AG09319 (cell line): ENCODE data around the gene HOXA4.

Experiments
- DNase-seq: peaks from one replicate; pipeline ENCODE4 v3.0.0-alpha.2; 2010; ENCODE audit warnings: low read depth; ENCODE audit errors: extremely low read depth
- TF ChIP-seq, protein P1 (sequence below): IDR thresholded peaks from 2 replicates; pipeline ENCODE4 v1.5.1; 2011; ENCODE audit warnings: low read depth, mild to moderate bottlenecking, inconsistent platforms, low read length, moderate library complexity

HOXA4 gene

DNA sequence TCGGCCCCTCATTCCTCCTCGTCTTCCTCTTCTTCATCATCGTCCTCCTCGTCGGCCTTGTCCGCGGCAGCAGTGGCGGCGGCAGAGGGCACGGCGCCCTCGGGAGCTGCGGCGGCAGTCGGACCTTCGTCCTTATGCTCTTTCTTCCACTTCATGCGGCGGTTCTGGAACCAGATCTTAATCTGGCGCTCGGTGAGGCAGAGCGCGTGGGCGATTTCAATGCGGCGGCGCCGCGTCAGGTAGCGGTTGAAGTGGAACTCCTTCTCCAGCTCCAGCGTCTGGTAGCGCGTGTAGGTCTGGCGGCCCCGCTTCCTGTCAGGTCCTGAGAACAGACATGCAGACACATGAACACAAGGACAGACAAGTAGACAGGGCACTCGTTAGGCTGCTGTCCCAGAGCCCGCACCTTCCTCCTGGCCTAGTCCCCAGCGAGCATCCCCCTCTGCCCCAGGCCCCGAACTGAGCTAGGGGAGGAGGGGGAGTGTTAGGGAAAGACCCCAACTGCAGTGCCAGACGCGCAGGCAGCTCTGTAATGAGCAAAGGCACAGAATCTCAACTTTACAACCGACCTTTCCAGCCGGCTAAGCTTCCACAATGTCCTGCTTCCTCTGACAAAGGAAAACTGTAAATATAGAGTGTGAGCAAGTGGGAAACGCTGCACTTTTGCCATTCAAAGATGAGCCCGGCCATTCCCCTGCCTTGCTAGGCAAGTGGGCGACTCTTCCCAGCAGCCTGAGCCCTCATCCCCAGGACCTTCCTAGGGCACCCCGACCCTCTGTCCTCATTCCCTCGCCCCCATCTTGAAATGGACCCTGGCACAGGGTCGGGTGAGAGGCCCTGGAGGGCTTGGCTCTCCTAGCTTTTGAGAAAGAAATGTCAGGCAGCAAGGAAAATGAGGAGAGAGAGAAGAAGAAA lies 24.6 kb upstream of the HOXA4 start:
- no peak for DNase-seq
- TF ChIP-seq, protein P1, sequence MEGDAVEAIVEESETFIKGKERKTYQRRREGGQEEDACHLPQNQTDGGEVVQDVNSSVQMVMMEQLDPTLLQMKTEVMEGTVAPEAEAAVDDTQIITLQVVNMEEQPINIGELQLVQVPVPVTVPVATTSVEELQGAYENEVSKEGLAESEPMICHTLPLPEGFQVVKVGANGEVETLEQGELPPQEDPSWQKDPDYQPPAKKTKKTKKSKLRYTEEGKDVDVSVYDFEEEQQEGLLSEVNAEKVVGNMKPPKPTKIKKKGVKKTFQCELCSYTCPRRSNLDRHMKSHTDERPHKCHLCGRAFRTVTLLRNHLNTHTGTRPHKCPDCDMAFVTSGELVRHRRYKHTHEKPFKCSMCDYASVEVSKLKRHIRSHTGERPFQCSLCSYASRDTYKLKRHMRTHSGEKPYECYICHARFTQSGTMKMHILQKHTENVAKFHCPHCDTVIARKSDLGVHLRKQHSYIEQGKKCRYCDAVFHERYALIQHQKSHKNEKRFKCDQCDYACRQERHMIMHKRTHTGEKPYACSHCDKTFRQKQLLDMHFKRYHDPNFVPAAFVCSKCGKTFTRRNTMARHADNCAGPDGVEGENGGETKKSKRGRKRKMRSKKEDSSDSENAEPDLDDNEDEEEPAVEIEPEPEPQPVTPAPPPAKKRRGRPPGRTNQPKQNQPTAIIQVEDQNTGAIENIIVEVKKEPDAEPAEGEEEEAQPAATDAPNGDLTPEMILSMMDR = no peak

DNA sequence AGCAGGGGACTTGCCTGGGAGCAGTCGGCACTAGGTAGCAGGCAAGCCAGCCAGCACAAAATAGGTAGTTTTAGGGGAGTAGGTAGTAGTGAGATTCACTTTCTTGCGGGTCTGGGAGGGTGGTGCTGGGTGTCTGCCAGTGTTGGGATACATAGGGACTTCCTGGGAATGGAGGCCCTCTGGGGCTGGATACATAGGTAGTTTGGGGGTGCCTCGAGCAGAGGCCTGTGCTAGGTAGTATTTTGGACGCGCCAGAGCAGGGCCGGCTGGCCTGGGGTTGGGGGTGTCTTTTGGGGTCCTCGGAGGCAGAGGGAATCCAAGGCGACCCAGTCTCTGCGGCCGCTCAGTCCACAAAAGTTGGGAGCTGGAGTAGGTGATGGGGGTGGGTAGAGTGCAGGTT lies 23.8 kb upstream of the HOXA4 start:
- DNase-seq = no peak
- TF ChIP-seq, protein P1 = no peak

DNA sequence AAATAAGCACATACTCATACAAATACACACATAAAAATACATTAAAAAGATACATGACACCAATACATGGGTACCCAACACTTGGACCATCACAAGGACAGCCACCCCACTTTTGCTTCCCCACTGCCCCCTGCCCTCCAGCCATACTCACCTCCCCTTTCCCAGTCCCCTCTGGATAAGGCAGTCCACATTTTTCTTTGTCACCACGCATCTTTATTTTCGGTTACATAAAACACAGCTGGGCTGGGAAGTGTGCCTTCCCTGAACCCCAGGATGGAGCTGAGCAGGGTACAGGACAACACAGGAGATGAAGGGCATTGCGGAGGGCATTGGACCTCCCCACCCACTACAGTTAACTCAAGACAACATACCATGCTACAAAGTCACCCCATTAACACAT lies 23.0 kb upstream of the HOXA4 start:
- TF ChIP-seq, protein P1 = no peak
- no peak for DNase-seq

DNA sequence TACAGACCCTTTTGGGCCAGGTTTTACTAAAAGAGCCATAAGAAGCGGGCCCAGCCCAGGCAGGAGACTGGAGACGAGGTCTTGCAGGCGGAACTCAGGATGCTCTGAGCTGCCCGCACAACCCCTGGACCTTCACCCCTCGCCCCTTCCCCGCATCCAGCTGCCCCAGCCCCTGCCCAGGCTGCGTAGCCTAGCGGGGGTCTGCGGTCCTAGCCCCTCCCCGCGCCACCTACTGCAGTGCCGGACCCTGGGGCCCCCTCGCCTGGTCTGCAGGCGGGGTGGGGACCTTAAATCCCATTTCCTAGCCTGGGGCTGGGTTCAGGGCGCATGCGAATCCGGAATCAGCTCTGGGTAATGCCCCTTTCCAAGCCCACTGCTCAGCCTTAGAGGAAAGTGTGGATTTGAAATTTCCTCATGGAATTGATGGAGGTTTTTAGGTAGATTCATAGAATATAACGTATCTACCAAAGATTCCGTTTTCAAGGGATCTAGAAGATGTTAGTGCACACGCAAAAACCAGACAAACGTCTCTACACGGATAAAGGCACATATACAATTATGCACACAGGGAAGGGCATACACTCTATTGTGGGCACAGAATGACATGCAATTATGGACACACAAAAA lies 22.4 kb upstream of the HOXA4 start:
- no peak for DNase-seq
- TF ChIP-seq, protein P1 = no peak

DNA sequence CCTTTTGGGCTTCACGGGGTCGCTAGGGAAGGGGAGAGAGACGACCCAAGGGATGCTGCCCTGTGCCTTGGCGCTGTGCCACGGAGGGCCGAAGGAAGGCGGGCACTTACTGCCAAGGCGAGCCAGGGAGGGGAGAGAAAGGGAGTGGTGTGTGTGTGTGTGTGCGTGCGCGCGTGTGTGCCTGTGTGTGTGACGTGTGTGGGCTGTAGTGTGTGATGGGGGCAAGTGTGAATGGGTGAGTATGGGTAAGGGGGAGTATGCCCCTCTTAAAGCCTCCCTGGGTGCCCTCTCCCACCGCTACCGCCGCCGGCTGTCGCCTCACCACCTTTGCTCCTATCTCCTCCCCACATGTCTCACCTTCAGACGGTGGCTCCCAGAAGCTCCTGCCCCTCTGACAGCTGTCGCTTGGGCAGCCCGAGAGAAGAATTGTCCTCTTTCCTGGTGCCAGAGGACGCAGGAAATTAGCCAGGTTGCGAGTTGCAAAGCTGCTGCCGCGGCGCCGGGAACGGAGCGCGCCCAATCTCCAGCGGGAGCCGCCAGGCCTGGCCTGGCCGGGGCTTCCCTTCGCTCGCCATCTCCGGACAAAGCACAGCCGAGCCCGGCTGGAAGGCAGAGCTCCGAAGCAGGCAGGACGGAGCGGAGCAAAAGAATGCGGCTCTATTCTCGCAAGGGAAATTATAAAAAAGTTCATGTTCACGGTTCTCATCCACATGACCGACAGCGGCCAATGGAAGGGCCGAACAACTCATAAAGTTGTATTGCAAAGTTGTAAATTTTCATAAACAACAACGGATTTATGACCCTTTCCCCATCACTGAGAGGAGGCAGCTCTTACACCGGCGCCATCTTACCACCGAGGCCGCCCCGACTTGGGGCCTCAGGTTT lies 21.6 kb upstream of the HOXA4 start, which contains the start of gene HOXA3:
Gene HOXA3, minus strand, starts transcription at position 653 of the 885 bp plus-strand sequence. CDS start 41,943 bp downstream, outside the sequence.
- DNase-seq = no peak
- TF ChIP-seq, protein P1 = no peak

DNA sequence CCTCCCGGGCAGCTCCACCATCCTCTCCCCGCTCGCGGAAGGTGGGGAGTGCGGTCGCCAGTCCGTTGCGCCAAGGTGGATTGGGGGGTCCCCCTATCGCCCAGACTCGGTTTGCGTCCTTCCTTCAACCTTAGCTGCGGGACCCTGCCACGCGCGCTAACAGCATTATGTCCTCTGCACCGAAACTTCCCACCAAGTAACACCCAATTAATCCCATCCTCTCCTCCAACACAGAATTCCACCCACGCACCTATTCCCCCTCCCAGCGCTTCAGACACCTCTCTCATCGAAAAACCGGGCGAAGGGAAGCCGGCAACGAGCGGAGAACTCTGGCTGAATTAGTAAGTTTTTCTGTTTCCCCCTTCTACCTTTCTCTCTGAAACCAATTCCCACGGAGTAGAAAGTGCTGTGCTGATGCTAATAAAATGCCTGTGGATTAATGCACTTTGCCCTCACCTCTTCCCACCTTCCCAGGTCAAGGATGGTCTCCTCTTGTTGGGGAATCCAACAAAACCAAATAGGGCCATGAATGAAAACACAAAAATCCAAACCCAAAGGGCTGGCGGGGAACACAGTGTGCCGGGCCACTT lies 20.9 kb upstream of the HOXA4 start:
- DNase-seq = no peak
- TF ChIP-seq, protein P1 = no peak
